SK-N-SH treated with all-trans-retinoic acid at 6 μM for 48 hours (cell line): ENCODE data around the gene HARS2.
A peak's percentile ranks its signal among the peaks of the same experiment; 100 is the strongest.

Experiments
- ATAC-seq: fragments of 200-7000 bp; cut with Tn5 transposase; 3 replicates; pipeline ENCODE4 v1.9.1; 2020; ENCODE audit warnings: mild to moderate bottlenecking, moderate library complexity
- ARNTL ChIP-seq: fragments of 450-650 bp; formaldehyde crosslinking; IDR thresholded peaks from 2 replicates; pipeline ENCODE4 v1.5.0; 2020; ENCODE audit warnings: low read depth, mild to moderate bottlenecking, moderate library complexity, borderline replicate concordance
- BACH2 ChIP-seq: fragments of 250-450 bp; sonication (Bioruptor Pico); IDR thresholded peaks from 2 replicates; pipeline ENCODE4 v1.9.0; 2021; ENCODE audit warnings: mild to moderate bottlenecking, borderline replicate concordance
- CSDC2 ChIP-seq: fragments of 250-450 bp; sonication (Bioruptor Pico); IDR thresholded peaks from 2 replicates; pipeline ENCODE4 v1.5.0; 2020; ENCODE audit warnings: mild to moderate bottlenecking, moderate library complexity
- ESRRG ChIP-seq: fragments of 250-450 bp; sonication (Bioruptor Pico); IDR thresholded peaks from 2 replicates; pipeline ENCODE4 v1.6.1; 2021; ENCODE audit warnings: mild to moderate bottlenecking
- GLIS3 ChIP-seq: fragments of 250-450 bp; sonication (Bioruptor Pico); IDR thresholded peaks from 2 replicates; pipeline ENCODE4 v1.5.0; 2020; ENCODE audit warnings: mild to moderate bottlenecking, moderate library complexity
- ISL1 ChIP-seq: fragments of 250-450 bp; sonication (Bioruptor Pico); IDR thresholded peaks from 2 replicates; pipeline ENCODE4 v2.1.2; 2022; ENCODE audit warnings: mild to moderate bottlenecking, moderate library complexity
- OSR1 ChIP-seq: fragments of 250-450 bp; sonication (Bioruptor Pico); IDR thresholded peaks from 2 replicates; pipeline ENCODE4 v1.8.0; 2022; ENCODE audit warnings: moderate library complexity, mild to moderate bottlenecking, inconsistent platforms
- PPARA ChIP-seq: fragments of 250-450 bp; sonication (Bioruptor Pico); IDR thresholded peaks from 2 replicates; pipeline ENCODE4 v1.5.0; 2020; ENCODE audit warnings: mild to moderate bottlenecking, borderline replicate concordance
- RARB ChIP-seq: fragments of 250-450 bp; sonication (Bioruptor Pico); IDR thresholded peaks from 2 replicates; pipeline ENCODE4 v1.8.0; 2021; ENCODE audit warnings: mild to moderate bottlenecking, moderate library complexity
- SNAI2 ChIP-seq: fragments of 250-450 bp; sonication (Bioruptor Pico); IDR thresholded peaks from 2 replicates; pipeline ENCODE4 v1.5.0; 2020; ENCODE audit warnings: mild to moderate bottlenecking, moderate library complexity
- TCF4 ChIP-seq: fragments of 250-450 bp; sonication (Bioruptor Pico); IDR thresholded peaks from 2 replicates; pipeline ENCODE4 v1.8.0; 2021; ENCODE audit warnings: mild to moderate bottlenecking, moderate library complexity, borderline replicate concordance
- ZC3H10 ChIP-seq: fragments of 250-450 bp; sonication (Bioruptor Pico); IDR thresholded peaks from 2 replicates; pipeline ENCODE4 v1.5.1; 2021; ENCODE audit warnings: mild to moderate bottlenecking, moderate library complexity
- ZFP3 ChIP-seq: fragments of 250-450 bp; sonication (Bioruptor Pico); IDR thresholded peaks from 2 replicates; pipeline ENCODE4 v1.5.0; 2020; ENCODE audit warnings: mild to moderate bottlenecking, moderate library complexity
- ZFP30 ChIP-seq: fragments of 450-650 bp; formaldehyde crosslinking; IDR thresholded peaks from 2 replicates; pipeline ENCODE4 v1.5.0; 2022; ENCODE audit warnings: mild to moderate bottlenecking, moderate library complexity
- ZNF565 ChIP-seq: fragments of 450-650 bp; formaldehyde crosslinking; conservative IDR thresholded peaks from 2 replicates; pipeline ENCODE4 v1.5.0; 2020; ENCODE audit warnings: low read depth, mild to moderate bottlenecking, moderate library complexity
- ZNF70 ChIP-seq: fragments of 450-650 bp; formaldehyde crosslinking; IDR thresholded peaks from 2 replicates; pipeline ENCODE4 v1.5.0; 2020; ENCODE audit warnings: mild to moderate bottlenecking, moderate library complexity
- ZNF8 ChIP-seq: fragments of 450-650 bp; formaldehyde crosslinking; IDR thresholded peaks from 2 replicates; pipeline ENCODE4 v1.5.0; 2020; ENCODE audit warnings: mild to moderate bottlenecking, moderate library complexity
- TF ChIP-seq, protein P1 (sequence below): fragments of 250-450 bp; sonication (Bioruptor Pico); IDR thresholded peaks from 2 replicates; pipeline ENCODE4 v1.8.0; 2021; ENCODE audit warnings: low read depth, mild to moderate bottlenecking, moderate library complexity, borderline replicate concordance
- TF ChIP-seq, protein P2 (sequence below): fragments of 250-450 bp; sonication (Bioruptor Pico); IDR thresholded peaks from 2 replicates; pipeline ENCODE4 v1.8.0; 2020; ENCODE audit warnings: mild to moderate bottlenecking, moderate library complexity, borderline replicate concordance
- TF ChIP-seq, protein P3 (sequence below): fragments of 250-450 bp; sonication (Bioruptor Pico); IDR thresholded peaks from 2 replicates; pipeline ENCODE4 v1.5.0; 2020; ENCODE audit warnings: mild to moderate bottlenecking, moderate library complexity
- TF ChIP-seq, protein P4 (sequence below): fragments of 250-450 bp; sonication (Bioruptor Pico); IDR thresholded peaks from 2 replicates; pipeline ENCODE4 v1.5.1; 2020; ENCODE audit warnings: low read depth, mild to moderate bottlenecking, moderate library complexity

Gene HARS2

DNA sequence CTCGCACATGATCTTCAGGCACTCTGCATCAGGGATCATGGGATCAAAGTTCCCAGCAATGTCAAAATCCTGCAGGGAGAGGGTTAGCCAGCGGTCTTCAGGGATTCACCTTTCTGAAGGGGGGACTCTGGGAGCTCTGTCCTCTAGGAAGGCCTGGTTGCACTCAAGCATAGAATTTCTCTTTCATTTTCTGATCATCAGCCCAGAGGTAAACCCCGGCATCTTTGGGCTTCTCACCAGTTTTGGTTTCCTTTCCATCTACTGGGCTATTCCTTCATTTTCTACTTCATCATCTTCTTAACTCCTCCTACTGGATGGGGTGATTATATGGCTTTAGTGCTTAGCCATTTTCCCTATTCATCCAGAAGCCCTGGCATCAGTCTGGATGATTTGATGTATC lies 13.3 kb upstream of the HARS2 start (continued):
- TF ChIP-seq, protein P1, sequence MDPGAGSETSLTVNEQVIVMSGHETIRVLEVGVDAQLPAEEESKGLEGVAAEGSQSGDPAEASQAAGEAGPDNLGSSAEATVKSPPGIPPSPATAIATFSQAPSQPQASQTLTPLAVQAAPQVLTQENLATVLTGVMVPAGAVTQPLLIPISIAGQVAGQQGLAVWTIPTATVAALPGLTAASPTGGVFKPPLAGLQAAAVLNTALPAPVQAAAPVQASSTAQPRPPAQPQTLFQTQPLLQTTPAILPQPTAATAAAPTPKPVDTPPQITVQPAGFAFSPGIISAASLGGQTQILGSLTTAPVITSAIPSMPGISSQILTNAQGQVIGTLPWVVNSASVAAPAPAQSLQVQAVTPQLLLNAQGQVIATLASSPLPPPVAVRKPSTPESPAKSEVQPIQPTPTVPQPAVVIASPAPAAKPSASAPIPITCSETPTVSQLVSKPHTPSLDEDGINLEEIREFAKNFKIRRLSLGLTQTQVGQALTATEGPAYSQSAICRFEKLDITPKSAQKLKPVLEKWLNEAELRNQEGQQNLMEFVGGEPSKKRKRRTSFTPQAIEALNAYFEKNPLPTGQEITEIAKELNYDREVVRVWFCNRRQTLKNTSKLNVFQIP (CRISPR knock-in tag), result no peak
- no peak for TF ChIP-seq PPARA
- TF ChIP-seq ZFP30 (CRISPR knock-in tag), result no peak
- TF ChIP-seq ZNF70, result no peak
- TF ChIP-seq ZC3H10 (CRISPR knock-in tag), result no peak

DNA sequence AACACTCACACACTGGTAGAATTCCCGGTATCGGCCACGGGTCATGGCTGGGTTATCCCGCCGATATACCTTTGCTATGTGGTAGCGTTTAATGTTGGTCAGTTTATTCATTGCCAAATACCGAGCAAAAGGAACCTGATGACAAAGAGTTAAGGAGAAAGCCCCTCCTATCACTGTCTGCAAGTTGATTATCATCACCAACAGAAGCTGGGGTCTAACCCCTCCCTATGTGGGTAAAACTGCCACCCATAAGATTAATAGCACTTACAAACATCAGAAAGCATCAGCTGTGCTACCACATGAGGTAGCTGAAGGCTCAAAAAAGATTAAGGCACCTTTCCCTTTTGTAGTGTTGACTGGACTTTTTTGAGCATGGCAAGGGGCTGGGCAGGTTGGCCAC lies 12.3 kb upstream of the HARS2 start:
- no peak for ATAC-seq
- TF ChIP-seq ZFP30 (CRISPR knock-in tag), result no peak
- TF ChIP-seq TCF4 (CRISPR knock-in tag), result no peak
- no peak for TF ChIP-seq GLIS3
- TF ChIP-seq PPARA, result no peak
- TF ChIP-seq ZC3H10 (CRISPR knock-in tag), result no peak
- no peak for TF ChIP-seq ZNF565
- TF ChIP-seq ISL1 (CRISPR knock-in tag), result no peak
- TF ChIP-seq ZNF70, result no peak
- TF ChIP-seq, protein P2, sequence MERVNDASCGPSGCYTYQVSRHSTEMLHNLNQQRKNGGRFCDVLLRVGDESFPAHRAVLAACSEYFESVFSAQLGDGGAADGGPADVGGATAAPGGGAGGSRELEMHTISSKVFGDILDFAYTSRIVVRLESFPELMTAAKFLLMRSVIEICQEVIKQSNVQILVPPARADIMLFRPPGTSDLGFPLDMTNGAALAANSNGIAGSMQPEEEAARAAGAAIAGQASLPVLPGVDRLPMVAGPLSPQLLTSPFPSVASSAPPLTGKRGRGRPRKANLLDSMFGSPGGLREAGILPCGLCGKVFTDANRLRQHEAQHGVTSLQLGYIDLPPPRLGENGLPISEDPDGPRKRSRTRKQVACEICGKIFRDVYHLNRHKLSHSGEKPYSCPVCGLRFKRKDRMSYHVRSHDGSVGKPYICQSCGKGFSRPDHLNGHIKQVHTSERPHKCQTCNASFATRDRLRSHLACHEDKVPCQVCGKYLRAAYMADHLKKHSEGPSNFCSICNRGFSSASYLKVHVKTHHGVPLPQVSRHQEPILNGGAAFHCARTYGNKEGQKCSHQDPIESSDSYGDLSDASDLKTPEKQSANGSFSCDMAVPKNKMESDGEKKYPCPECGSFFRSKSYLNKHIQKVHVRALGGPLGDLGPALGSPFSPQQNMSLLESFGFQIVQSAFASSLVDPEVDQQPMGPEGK, result no peak
- TF ChIP-seq, protein P3, sequence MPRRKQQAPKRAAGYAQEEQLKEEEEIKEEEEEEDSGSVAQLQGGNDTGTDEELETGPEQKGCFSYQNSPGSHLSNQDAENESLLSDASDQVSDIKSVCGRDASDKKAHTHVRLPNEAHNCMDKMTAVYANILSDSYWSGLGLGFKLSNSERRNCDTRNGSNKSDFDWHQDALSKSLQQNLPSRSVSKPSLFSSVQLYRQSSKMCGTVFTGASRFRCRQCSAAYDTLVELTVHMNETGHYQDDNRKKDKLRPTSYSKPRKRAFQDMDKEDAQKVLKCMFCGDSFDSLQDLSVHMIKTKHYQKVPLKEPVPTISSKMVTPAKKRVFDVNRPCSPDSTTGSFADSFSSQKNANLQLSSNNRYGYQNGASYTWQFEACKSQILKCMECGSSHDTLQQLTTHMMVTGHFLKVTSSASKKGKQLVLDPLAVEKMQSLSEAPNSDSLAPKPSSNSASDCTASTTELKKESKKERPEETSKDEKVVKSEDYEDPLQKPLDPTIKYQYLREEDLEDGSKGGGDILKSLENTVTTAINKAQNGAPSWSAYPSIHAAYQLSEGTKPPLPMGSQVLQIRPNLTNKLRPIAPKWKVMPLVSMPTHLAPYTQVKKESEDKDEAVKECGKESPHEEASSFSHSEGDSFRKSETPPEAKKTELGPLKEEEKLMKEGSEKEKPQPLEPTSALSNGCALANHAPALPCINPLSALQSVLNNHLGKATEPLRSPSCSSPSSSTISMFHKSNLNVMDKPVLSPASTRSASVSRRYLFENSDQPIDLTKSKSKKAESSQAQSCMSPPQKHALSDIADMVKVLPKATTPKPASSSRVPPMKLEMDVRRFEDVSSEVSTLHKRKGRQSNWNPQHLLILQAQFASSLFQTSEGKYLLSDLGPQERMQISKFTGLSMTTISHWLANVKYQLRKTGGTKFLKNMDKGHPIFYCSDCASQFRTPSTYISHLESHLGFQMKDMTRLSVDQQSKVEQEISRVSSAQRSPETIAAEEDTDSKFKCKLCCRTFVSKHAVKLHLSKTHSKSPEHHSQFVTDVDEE, result no peak
- TF ChIP-seq, protein P1 (CRISPR knock-in tag), result no peak
- TF ChIP-seq ARNTL (CRISPR knock-in tag), result no peak

DNA sequence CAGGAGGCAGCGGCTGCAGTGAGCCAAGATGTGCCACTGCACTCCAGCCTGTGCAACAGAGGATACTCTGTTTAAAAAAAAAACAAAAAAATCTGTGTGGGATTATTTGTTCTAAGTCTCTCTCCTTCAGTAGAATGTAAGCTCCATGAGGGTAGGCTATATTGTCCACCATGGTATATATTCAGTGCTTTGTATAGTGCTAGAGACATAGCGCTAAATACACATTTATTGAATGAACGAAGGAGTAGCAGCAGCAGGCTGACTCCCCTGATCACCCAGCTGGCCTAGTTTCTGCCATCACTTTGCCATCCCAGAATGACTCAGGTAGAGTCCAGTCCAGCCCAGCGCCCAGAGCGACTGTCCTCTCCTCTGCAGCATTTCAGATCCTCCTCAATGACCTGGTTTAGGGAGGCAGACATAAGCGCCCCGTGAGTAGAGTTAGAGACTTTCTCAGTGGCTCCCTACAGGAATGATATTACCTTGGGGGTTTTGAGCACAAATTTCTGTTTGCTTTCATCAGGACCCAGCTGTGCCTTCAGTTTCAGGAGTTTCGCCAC lies 801 bp upstream of the HARS2 start:
- TF ChIP-seq PPARA (no peak), BACH2 (CRISPR knock-in tag) (no peak), ZNF70 (no peak), CSDC2 (no peak), ARNTL (CRISPR knock-in tag) (no peak), ZFP3 (CRISPR knock-in tag) (no peak), TCF4 (CRISPR knock-in tag) (no peak), ZNF565 (no peak), RARB (CRISPR knock-in tag) (no peak), ZC3H10 (CRISPR knock-in tag) (no peak), GLIS3 (no peak), ZNF8 (no peak), ISL1 (CRISPR knock-in tag) (no peak), SNAI2 (CRISPR knock-in tag) (no peak)
- TF ChIP-seq, protein P4, sequence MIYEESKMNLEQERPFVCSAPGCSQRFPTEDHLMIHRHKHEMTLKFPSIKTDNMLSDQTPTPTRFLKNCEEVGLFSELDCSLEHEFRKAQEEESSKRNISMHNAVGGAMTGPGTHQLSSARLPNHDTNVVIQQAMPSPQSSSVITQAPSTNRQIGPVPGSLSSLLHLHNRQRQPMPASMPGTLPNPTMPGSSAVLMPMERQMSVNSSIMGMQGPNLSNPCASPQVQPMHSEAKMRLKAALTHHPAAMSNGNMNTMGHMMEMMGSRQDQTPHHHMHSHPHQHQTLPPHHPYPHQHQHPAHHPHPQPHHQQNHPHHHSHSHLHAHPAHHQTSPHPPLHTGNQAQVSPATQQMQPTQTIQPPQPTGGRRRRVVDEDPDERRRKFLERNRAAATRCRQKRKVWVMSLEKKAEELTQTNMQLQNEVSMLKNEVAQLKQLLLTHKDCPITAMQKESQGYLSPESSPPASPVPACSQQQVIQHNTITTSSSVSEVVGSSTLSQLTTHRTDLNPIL, result no peak
- peak; percentile 3 for ATAC-seq

DNA sequence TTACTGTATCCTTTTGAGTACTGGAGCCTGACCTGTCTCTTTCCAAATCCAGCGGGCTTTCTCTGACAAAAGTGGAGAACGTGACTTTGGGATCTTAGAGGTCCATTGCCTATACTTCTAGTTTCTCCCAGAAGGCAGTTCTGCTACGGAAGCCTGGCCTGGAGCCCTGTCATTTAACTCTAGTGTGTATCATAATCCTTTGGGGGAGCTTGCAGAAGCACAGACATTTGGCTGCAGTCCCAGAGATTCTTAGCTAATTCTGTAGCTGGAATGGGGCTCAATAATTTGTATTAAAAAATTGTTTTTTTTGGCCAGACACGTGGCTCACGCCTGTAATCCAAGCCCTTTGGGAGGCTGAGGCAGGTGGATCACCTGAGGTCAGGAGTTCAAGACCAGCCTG lies 3.0 kb downstream of the HARS2 start:
- TF ChIP-seq ZFP3 (CRISPR knock-in tag), result no peak
- no peak for TF ChIP-seq OSR1 (CRISPR knock-in tag)
- no peak for TF ChIP-seq GLIS3
- TF ChIP-seq ISL1 (CRISPR knock-in tag), result no peak
- TF ChIP-seq, protein P3, result no peak
- TF ChIP-seq ZFP30 (CRISPR knock-in tag), result no peak
- TF ChIP-seq ESRRG (CRISPR knock-in tag), result no peak
- TF ChIP-seq ZNF8, result no peak
- TF ChIP-seq ZNF565, result no peak
- TF ChIP-seq PPARA, result no peak
- TF ChIP-seq ARNTL (CRISPR knock-in tag), result no peak
- TF ChIP-seq ZC3H10 (CRISPR knock-in tag), result no peak
- no peak for ATAC-seq
